Ovary (tissue), 9 donors: Measurements from ENCODE around the gene MCAM. TPM values are rescaled to one million over a fixed set of nuclear protein-coding genes. Genes with fewer than 3 reads are reported as not detected.
A peak's percentile ranks its signal among the peaks of the same experiment; 100 is the strongest.

ENCODE experiments used
- DNase-seq, 5 donors: peaks; one replicate each; pipeline ENCODE4 v3.0.0-alpha.2; 2019 to 2020
- H3K27ac ChIP-seq, 2 donors: fragments of 200-600 bp; one replicate each; pipeline versions ENCODE4 v1.5.1 to v1.8.0; 2019 to 2022
- H3K27me3 ChIP-seq: fragments of 200-600 bp; one replicate; pipeline ENCODE4 v1.8.0; 2022
- H3K36me3 ChIP-seq: fragments of 200-600 bp; sonication (generic); one replicate; pipeline ENCODE4 v1.5.1; 2019
- H3K4me1 ChIP-seq: one replicate; pipeline ENCODE4 v1.8.1; 2013; ENCODE audit warnings: mild to moderate bottlenecking, moderate library complexity; ENCODE audit not compliant: insufficient read depth
- H3K4me3 ChIP-seq: fragments of 200-600 bp; sonication (generic); one replicate; pipeline ENCODE4 v1.5.1; 2017
- H3K9me3 ChIP-seq, 2 donors: fragments of 200-600 bp in 1 of 2; sonication (generic) in 1 of 2; one replicate each; pipeline versions ENCODE4 v1.5.1 to v1.8.1; 2013 to 2019; ENCODE audit warnings: mild to moderate bottlenecking in 1 of 2, moderate library complexity in 1 of 2
- CTCF ChIP-seq, 3 donors: fragments of 450-650 bp in 2 of 3; fragments of 200-600 bp in 1 of 3; IDR thresholded peaks; one replicate each; pipeline versions ENCODE4 v1.5.1 to v1.8.0; 2016 to 2022; ENCODE audit warnings: antibody characterized with exemption in 3 of 3, mild to moderate bottlenecking in 1 of 3
- EP300 ChIP-seq: sonication (generic); formaldehyde crosslinking; IDR thresholded peaks from one replicate; pipeline ENCODE4 v1.6.1; 2017; ENCODE audit warnings: antibody characterized with exemption
- POLR2A ChIP-seq: fragments of 450-650 bp; IDR thresholded peaks from one replicate; pipeline ENCODE4 v1.6.1; 2017; ENCODE audit warnings: antibody characterized with exemption, mild to moderate bottlenecking, moderate library complexity
- WGBS, 3 donors: extraction: QIAGEN DNeasy Blood & Tissue Kit in 1 of 3; methylation state at CpG; one replicate each; pipeline versions ENCODE4 v1.1.5 to v1.1.7; 2013 to 2017; 5-methylcytosine and 5-hydroxymethylcytosine counted together
- intact Hi-C, 4 donors: fragments of 100-400 bp; cut with DNase I; formaldehyde crosslinking; loops; one replicate each; pipeline versions ENCODE4 v1.11.0 to v1.15.1; 2022 to 2023
- polyA plus RNA-seq, 2 donors: library from polyadenylated mRNA; stranded (reverse); fragments of 200-250 nt in 1 of 2; fragments of 350-450 nt in 1 of 2; fragmentation: Illumina TruSeq in 1 of 2; extraction: RNeasy Lipid Tissue Mini Kit (QIAGEN cat#74804) in 1 of 2; gene quantifications; one replicate each; pipeline ENCODE4 v1.2.3, GENCODE V29; 2013 to 2014
- total RNA-seq, 7 donors: library from RNA; depleted of rRNA in 2 of 7; stranded (reverse); fragments of >200 nt in 2 of 7; fragmentation: NEBNext Ultra II Directional in 3 of 7; extraction: Animal tissue kit (Norgen Biotek cat#: 25700) in 3 of 7; gene quantifications; one replicate each; pipeline versions ENCODE4 v1.1.0 to v1.2.4, GENCODE V29; 2016 to 2023
- donor health status: DM: no; HTN: no; CAD: no; lungs with moderate emphysema.
- donor health status: DM: no; HTN: no; CAD: no.
- donor health status: Bipolar disorder and iron deficiency.
- donor health status: DM: yes; HTN: yes; CAD: no.
- donor health status: DM: no; HTN: no; CAD: no.
- donor health status: DM: yes; HTN: yes; CAD: no.

MCAM gene
- total and polyA plus RNA-seq, 9 donors: 34.6 to 121 (median 56.8) TPM

GRCh38 chr11:119334174-119334930 is 17.4 kb upstream of the MCAM start, which contains the start of gene RNF26:
TSS of gene RNF26 (plus strand) at chr11:119334527. CDS start at chr11:119335123, 596 bp downstream.
- intact Hi-C loops: loop anchor here in 1 of 4 donors (10.0 kb wide), 1 partner anchor 240 kb away; a partner anchor contains a TSS
- Histone ChIP-seq H3K27ac (peak within 1 kb of the TSS; percentile 80 to 81), H3K27me3 (no peaks in the 10 kb centered on the region), H3K4me1 (peaks cover 8% of the 10 kb centered on the region), H3K36me3 (no peaks in the 10 kb centered on the region), H3K4me3 (peak within 1 kb of the TSS; percentile 80), H3K9me3 (no peaks in the 10 kb centered on the region)
- peak; percentile 77 for TF ChIP-seq POLR2A
- TF ChIP-seq EP300: no peak
- WGBS, 3 donors: 0% methylated on average over 54 of the region's 54 CpGs
- peak; percentile 94 to 97 (median 95) for DNase-seq

GRCh38 chr11:119332111-119332765 is 15.3 kb upstream of the MCAM start:
- intact Hi-C loops: loop anchor here in 1 of 4 donors (10.0 kb wide), 1 partner anchor 237 kb away; a partner anchor contains a TSS
- WGBS, 3 donors: 73 to 79% (median 77%) methylated on average over 4 of the region's 4 CpGs

GRCh38 chr11:119330237-119330636 is 13.3 kb upstream of the MCAM start:
- Histone ChIP-seq H3K36me3 (no peaks in the 10 kb centered on the region), H3K27ac (no peak overlapping the region), H3K27me3 (no peaks in the 10 kb centered on the region), H3K4me3 (no peak overlapping the region), H3K9me3 (no peaks in the 10 kb centered on the region), H3K4me1 (peaks cover 3% of the 10 kb centered on the region)
- intact Hi-C loops: loop anchor here in 1 of 4 donors (10.0 kb wide), 1 partner anchor 235 kb away; a partner anchor contains a TSS
- TF ChIP-seq EP300 (no peak), POLR2A (no peak), CTCF (IDR thresholded peaks at IDR 0.05) (no peak)
- no peak for DNase-seq
- 56 to 71% (median 58%) methylated on average over 1 of the region's 1 CpG for WGBS, 3 donors

More at GRCh38 chr11:119332111-119332765, 15.3 kb upstream of the MCAM start:
- no peak overlapping the region for H3K4me3 ChIP-seq
- peaks cover 8% of the 10 kb centered on the region for H3K4me1 ChIP-seq
- TF ChIP-seq CTCF (IDR thresholded peaks at IDR 0.05) (no peak), EP300 (no peak), POLR2A (no peak)
- no peak for DNase-seq
- no peaks in the 10 kb centered on the region for H3K36me3 ChIP-seq
- H3K27me3 ChIP-seq: no peaks in the 10 kb centered on the region
- no peaks in the 10 kb centered on the region for H3K9me3 ChIP-seq
- no peak overlapping the region for H3K27ac ChIP-seq

- Histone ChIP-seq H3K4me3 (no peak overlapping the region), H3K27ac (no peak overlapping the region)
- TF ChIP-seq EP300 (no peak), CTCF (IDR thresholded peaks at IDR 0.05) (no peak), POLR2A (no peak)
Measured at GRCh38 chr11:119329320-119329719, 12.4 kb upstream of the MCAM start.

More at GRCh38 chr11:119329320-119329719, 12.4 kb upstream of the MCAM start:
- Histone ChIP-seq H3K9me3 (no peaks in the 10 kb centered on the region), H3K27me3 (no peaks in the 10 kb centered on the region), H3K4me1 (no peaks in the 10 kb centered on the region), H3K36me3 (no peaks in the 10 kb centered on the region)
- intact Hi-C loops: no loop called here
- no peak for DNase-seq
- WGBS, 3 donors: 43 to 52% (median 51%) methylated on average over 2 of the region's 2 CpGs
